HepG2 (cell line): ENCODE results near the gene SMAD7. TPM values are rescaled to one million over a fixed set of nuclear protein-coding genes. Genes with fewer than 3 reads are reported as not detected.

ENCODE experiments used
- ARID4A ChIP-seq: sonication (generic); formaldehyde crosslinking; IDR thresholded peaks from 2 replicates; pipeline ENCODE4 v1.5.0; 2020; ENCODE audit warnings: mild to moderate bottlenecking, missing genetic modification reagents, borderline replicate concordance
- ATAD3A ChIP-seq: sonication (generic); formaldehyde crosslinking; IDR thresholded peaks from 2 replicates; pipeline ENCODE4 v1.4.0; 2020; ENCODE audit warnings: missing genetic modification reagents
- CENPT ChIP-seq: sonication (generic); formaldehyde crosslinking; IDR thresholded peaks from 2 replicates; pipeline ENCODE4 v1.8.0; 2022; ENCODE audit warnings: low read depth, mild to moderate bottlenecking, moderate library complexity, missing genetic modification reagents
- CHD2 ChIP-seq: IDR thresholded peaks from 2 replicates; pipeline ENCODE4 v1.6.1; 2011; ENCODE audit warnings: low read depth, low read length, improper control_type of control experiment
- EHMT2 ChIP-seq: fragments of 200-600 bp; sonication (generic); IDR thresholded peaks from 2 replicates; pipeline ENCODE4 v1.7.0; 2017; ENCODE audit warnings: antibody characterized with exemption, low read depth, low read length, borderline replicate concordance
- FIP1L1 ChIP-seq: fragments of 200-400 bp; formaldehyde crosslinking; IDR thresholded peaks from 2 replicates; pipeline ENCODE4 v1.6.1; 2018; ENCODE audit warnings: low read depth, mild to moderate bottlenecking, low read length, moderate library complexity, borderline replicate concordance; ENCODE audit not compliant: insufficient read depth
- IKZF5 ChIP-seq: IDR thresholded peaks from 2 replicates; pipeline ENCODE4 v1.6.1; 2018; ENCODE audit warnings: missing genetic modification reagents, mild to moderate bottlenecking, missing compliant biosample characterization
- KLF16 ChIP-seq, 2 experiments: sonication (generic) in 1 of 2; formaldehyde crosslinking in 1 of 2; IDR thresholded peaks; 2 replicates each; pipeline versions ENCODE4 v1.6.1 to v1.8.0; 2016 to 2023; ENCODE audit warnings: missing genetic modification reagents in 2 of 2, missing compliant biosample characterization in 1 of 2
- MEIS2 ChIP-seq: sonication (generic); formaldehyde crosslinking; IDR thresholded peaks from 2 replicates; pipeline ENCODE4 v1.9.0; 2021; ENCODE audit warnings: mild to moderate bottlenecking, missing genetic modification reagents
- MLX ChIP-seq: IDR thresholded peaks from 2 replicates; pipeline ENCODE4 v1.6.1; 2016
- MTA1 ChIP-seq: sonication (generic); formaldehyde crosslinking; IDR thresholded peaks from 2 replicates; pipeline ENCODE4 v1.4.0; 2020; ENCODE audit warnings: missing genetic modification reagents, mild to moderate bottlenecking, borderline replicate concordance
- NFKBIZ ChIP-seq: IDR thresholded peaks from 2 replicates; pipeline ENCODE4 v1.6.1; 2018; ENCODE audit warnings: missing genetic modification reagents, missing compliant biosample characterization
- NR3C1 ChIP-seq: sonication (generic); formaldehyde crosslinking; IDR thresholded peaks from 2 replicates; pipeline ENCODE4 v1.4.0; 2020; ENCODE audit warnings: missing genetic modification reagents
- RARA ChIP-seq: IDR thresholded peaks from 2 replicates; pipeline ENCODE4 v1.6.1; 2016; ENCODE audit warnings: missing genetic modification reagents, missing compliant biosample characterization
- RBM22 ChIP-seq: fragments of 200-400 bp; formaldehyde crosslinking; optimal IDR thresholded peaks from 2 replicates; pipeline ENCODE3; 2017; ENCODE audit warnings: mild to moderate bottlenecking, low read length, moderate library complexity
- ZFYVE20 ChIP-seq: sonication (generic); formaldehyde crosslinking; IDR thresholded peaks from 2 replicates; pipeline ENCODE4 v1.8.0; 2023; ENCODE audit warnings: low read depth, mild to moderate bottlenecking, moderate library complexity, missing genetic modification reagents, borderline replicate concordance
- ZNF232 ChIP-seq: sonication (generic); formaldehyde crosslinking; IDR thresholded peaks from 2 replicates; pipeline ENCODE4 v1.4.0; 2020; ENCODE audit warnings: missing genetic modification reagents, borderline replicate concordance
- ZNF263 ChIP-seq: sonication (generic); formaldehyde crosslinking; IDR thresholded peaks from 2 replicates; pipeline ENCODE4 v1.4.0; 2020; ENCODE audit warnings: missing genetic modification reagents
- ZNF280D ChIP-seq: sonication (generic); formaldehyde crosslinking; IDR thresholded peaks from 2 replicates; pipeline ENCODE4 v1.5.1; 2020; ENCODE audit warnings: mild to moderate bottlenecking, missing genetic modification reagents
- ZNF564 ChIP-seq: sonication (generic); formaldehyde crosslinking; IDR thresholded peaks from 2 replicates; pipeline ENCODE4 v1.8.1; 2023; ENCODE audit warnings: mild to moderate bottlenecking, missing genetic modification reagents
- polyA plus RNA-seq, 8 experiments: library from polyadenylated mRNA; depleted of rRNA in 3 of 8; stranded (reverse) in 7 of 8; unstranded in 1 of 8; fragments of >200 nt; fragmentation: Illumina TruSeq in 4 of 8; extraction: Trizol in 4 of 8; gene quantifications; 2 replicates each; pipeline versions ENCODE4 v1.2.1 to v1.2.3, GENCODE V29; 2011 to 2016; ENCODE audit warnings: low read depth in 4 of 8, missing spikeins in 1 of 8, mixed read lengths in 1 of 8; ENCODE audit not compliant: insufficient read depth in 1 of 8
- total RNA-seq, 5 experiments: library from RNA; depleted of rRNA; stranded (reverse); fragments of >200 nt; fragmentation: Illumina TruSeq; extraction: Trizol; gene quantifications; 2 replicates each; pipeline ENCODE4 v1.2.3, GENCODE V29; 2016; ENCODE audit warnings: low read depth in 1 of 5

SMAD7 gene
- total and polyA plus RNA-seq, 2 of the 13 experiments (the other 11 are each of a cell fraction or from before 2014, with no cell fraction given) = 17.4 to 24.7 TPM

GRCh38 chr18:48929941-48930713 is 20.6 kb downstream of the SMAD7 start (continued):
- TF ChIP-seq FIP1L1 (no peak), IKZF5 (CRISPR knock-in tag) (peak; percentile 50; the same call in 1 of the 2 replicates), CENPT (CRISPR knock-in tag) (no peak), ZNF263 (peak; percentile 81), ZNF232 (CRISPR knock-in tag) (no peak), ARID4A (CRISPR knock-in tag) (peak; percentile 80; the same call in 1 of the 2 replicates), MLX (0 out of 2 replicates have a peak, but pooled peaks have one; percentile 55), NR3C1 (no peak), CHD2 (no peak), ATAD3A (CRISPR knock-in tag) (no peak), ZNF280D (CRISPR knock-in tag) (no peak), RARA (CRISPR knock-in tag) (peak; percentile 92), KLF16 (CRISPR knock-in tag; IDR thresholded peaks at IDR 0.05) (peak in 1 of 2 experiments; percentile 73; a peak in 2 of 4 replicates), ZNF564 (CRISPR knock-in tag) (peak; percentile 37; the same call in 1 of the 2 replicates), EHMT2 (no peak), ZFYVE20 (CRISPR knock-in tag) (no peak), MEIS2 (CRISPR knock-in tag) (peak; percentile 85), RBM22 (no peak), NFKBIZ (CRISPR knock-in tag) (no peak), MTA1 (CRISPR knock-in tag) (peak; percentile 87; the same call in 1 of the 2 replicates)
